GM19351 (cell line): Measurements from ENCODE around the gene ABCD1.

Experiments used
- ATAC-seq: cut with Tn5 transposase; IDR thresholded peaks from one replicate; pipeline ENCODE4 v1.9.1; 2021; ENCODE audit warnings: mild to moderate bottlenecking, moderate library complexity; ENCODE audit not compliant: unreplicated experiment

The ABCD1 gene

GRCh38 chrX:153783378-153784013 is 58.8 kb downstream of the ABCD1 start:
- ATAC-seq, result no peak

- ATAC-seq, result no peak
Observed at GRCh38 chrX:153784325-153784967, 59.8 kb downstream of the ABCD1 start.

GRCh38 chrX:153786669-153787068 is 62.0 kb downstream of the ABCD1 start:
- ATAC-seq, result no peak

- no peak for ATAC-seq
Observed at GRCh38 chrX:153789654-153790053, 65.0 kb downstream of the ABCD1 start.

GRCh38 chrX:153791104-153791852 is 66.6 kb downstream of the ABCD1 start:
- no peak for ATAC-seq

- no peak for ATAC-seq
Observed at GRCh38 chrX:153792368-153792767, 67.7 kb downstream of the ABCD1 start.

GRCh38 chrX:153793291-153793690 is 68.6 kb downstream of the ABCD1 start:
- ATAC-seq, result no peak
